H1 (cell line): ENCODE data around the gene MIF4GD. TPM values are rescaled to one million over a fixed set of nuclear protein-coding genes. Genes with fewer than 3 reads are reported as not detected.
"Not testable (repeated sequence)": the region's sequence is repeated elsewhere in the genome, so short reads cannot be mapped to it uniquely, and the experiment has no call there.

Experiments
- CTCF ChIA-PET: fragments of 300-600 bp; sonication (Branson Sonifier 250); formaldehyde crosslinking; loops from one replicate; lab custom pipeline; 2021; ENCODE audit not compliant: partially characterized antibody; lab: Charles Lee
- POLR2A ChIA-PET: fragments of 300-600 bp; sonication (Branson Sonifier 250); formaldehyde crosslinking; loops from one replicate; lab custom pipeline; 2021; ENCODE audit warnings: inconsistent platforms; ENCODE audit not compliant: partially characterized antibody; lab: Charles Lee
- DNase-seq, 2 experiments: peaks; one replicate each; pipeline versions ENCODE4 v3.0.0 to v3.0.0-alpha.2; 2010 to 2022; ENCODE audit warnings: low spot score in 2 of 2, low read depth in 1 of 2, mixed read lengths in 1 of 2
- FAIRE-seq: peaks from 2 replicates; lab custom pipeline; 2011; peaks lifted over from hg19 to GRCh38; lab: Jason Lieb, UNC
- H2AFZ ChIP-seq: 2 replicates; pipeline ENCODE4 v1.8.1; 2012; ENCODE audit warnings: low read length, inconsistent platforms
- H2AK5ac ChIP-seq: 2 replicates; pipeline ENCODE4 v1.6.1; 2013; ENCODE audit warnings: low read depth, low read length
- H2BK120ac ChIP-seq: replicated peaks from 2 replicates; pipeline ENCODE3; 2013; ENCODE audit warnings: low read depth, low read length, inconsistent platforms
- H2BK12ac ChIP-seq: 2 replicates; pipeline ENCODE4 v1.6.1; 2013; ENCODE audit warnings: low read depth, low read length
- H2BK15ac ChIP-seq: 2 replicates; pipeline ENCODE4 v1.6.1; 2013; ENCODE audit warnings: low read length
- H2BK20ac ChIP-seq: 2 replicates; pipeline ENCODE4 v1.6.1; 2013; ENCODE audit warnings: low read length
- H2BK5ac ChIP-seq: 2 replicates; pipeline ENCODE4 v1.6.1; 2013; ENCODE audit warnings: low read depth, low read length
- H3K14ac ChIP-seq: 2 replicates; pipeline ENCODE4 v1.6.1; 2013; ENCODE audit warnings: inconsistent platforms; ENCODE audit not compliant: insufficient read length
- H3K18ac ChIP-seq: 2 replicates; pipeline ENCODE4 v1.6.1; 2013; ENCODE audit warnings: low read length; ENCODE audit errors: extremely low read depth
- H3K23ac ChIP-seq: 2 replicates; pipeline ENCODE4 v1.6.1; 2013; ENCODE audit warnings: inconsistent platforms; ENCODE audit not compliant: insufficient read length
- H3K23me2 ChIP-seq: 2 replicates; pipeline ENCODE4 v1.6.1; 2013; ENCODE audit warnings: low read depth, low read length
- H3K27ac ChIP-seq: 2 replicates; pipeline ENCODE4 v1.6.1; 2011; ENCODE audit warnings: low read depth, low read length, inconsistent platforms
- H3K27me3 ChIP-seq, 4 experiments: replicated peaks in 1 of 4; 1 replicate in 1 of 4; 2 replicates in 3 of 4; pipeline versions ENCODE4 v1.6.1 to v1.8.1; 2011 to 2013; ENCODE audit warnings: low read length in 3 of 4, mild to moderate bottlenecking in 3 of 4, inconsistent platforms in 2 of 4, mixed read lengths in 2 of 4, moderate library complexity in 1 of 4; ENCODE audit not compliant: control insufficient read depth in 3 of 4, insufficient read depth in 3 of 4; ENCODE audit errors: extremely low read depth in 1 of 4
- H3K36me3 ChIP-seq, 4 experiments: 2 replicates each; pipeline versions ENCODE4 v1.6.1 to v1.8.1; 2011 to 2013; ENCODE audit warnings: mild to moderate bottlenecking in 4 of 4, low read length in 3 of 4, moderate library complexity in 2 of 4, control low read depth in 1 of 4, inconsistent platforms in 1 of 4; ENCODE audit not compliant: insufficient read depth in 4 of 4, control insufficient read depth in 2 of 4
- H3K4ac ChIP-seq: replicated peaks from 2 replicates; pipeline ENCODE3; 2013; ENCODE audit warnings: low read length, low read depth, mixed read lengths, inconsistent platforms; ENCODE audit not compliant: insufficient read length
- H3K4me1 ChIP-seq, 4 experiments: replicated peaks in 1 of 4; 1 replicate in 1 of 4; 2 replicates in 3 of 4; pipeline versions ENCODE4 v1.6.1 to v1.8.1; 2011 to 2013; ENCODE audit warnings: low read length in 3 of 4, inconsistent platforms in 2 of 4, mixed read lengths in 1 of 4; ENCODE audit not compliant: insufficient read depth in 4 of 4, control insufficient read depth in 3 of 4
- H3K4me2 ChIP-seq, 2 experiments: 2 replicates each; pipeline versions ENCODE4 v1.6.1 to v1.8.1; 2011 to 2013; ENCODE audit warnings: low read depth in 2 of 2, low read length in 2 of 2, control low read depth in 1 of 2, inconsistent platforms in 1 of 2, mild to moderate bottlenecking in 1 of 2; ENCODE audit not compliant: insufficient read depth in 1 of 2
- H3K4me3 ChIP-seq, 4 experiments: fragments of 200-600, 300-600 bp in 1 of 4; sonication (generic), shearing (Covaris generic), sonication (Bioruptor Twin) in 1 of 4; 2 replicates each; pipeline versions ENCODE4 v1.5.1 to v1.8.1; 2011 to 2016; ENCODE audit warnings: low read length in 4 of 4, low read depth in 3 of 4, control low read depth in 2 of 4, inconsistent platforms in 2 of 4, mild to moderate bottlenecking in 2 of 4, mixed read lengths in 1 of 4, moderate library complexity in 1 of 4; ENCODE audit not compliant: insufficient read depth in 2 of 4; ENCODE audit errors: extremely low read depth in 1 of 4
- H3K56ac ChIP-seq: replicated peaks from 2 replicates; pipeline ENCODE3; 2013; ENCODE audit warnings: low read depth, mild to moderate bottlenecking, mixed read lengths, low read length, inconsistent platforms; ENCODE audit not compliant: insufficient read length
- H3K79me1 ChIP-seq: 2 replicates; pipeline ENCODE4 v1.6.1; 2013; ENCODE audit warnings: low read depth, low read length, control low read depth
- H3K79me2 ChIP-seq, 2 experiments: 2 replicates each; pipeline versions ENCODE4 v1.6.1 to v1.8.1; 2012 to 2013; ENCODE audit warnings: low read length in 2 of 2, mild to moderate bottlenecking in 2 of 2, inconsistent platforms in 1 of 2; ENCODE audit not compliant: insufficient read depth in 2 of 2, control insufficient read depth in 1 of 2
- H3K9ac ChIP-seq, 4 experiments: replicated peaks in 1 of 4; 1 replicate in 1 of 4; 2 replicates in 3 of 4; pipeline versions ENCODE4 v1.6.1 to v1.8.1; 2011 to 2013; ENCODE audit warnings: low read depth in 3 of 4, low read length in 3 of 4, control low read depth in 2 of 4, mild to moderate bottlenecking in 2 of 4, moderate library complexity in 2 of 4, inconsistent platforms in 1 of 4; ENCODE audit errors: extremely low read depth in 1 of 4
- H3K9me3 ChIP-seq, 2 experiments: 2 replicates each; pipeline versions ENCODE4 v1.6.1 to v1.8.1; 2012 to 2013; ENCODE audit warnings: mild to moderate bottlenecking in 2 of 2, moderate library complexity in 2 of 2, control low read depth in 1 of 2, inconsistent platforms in 1 of 2, low read depth in 1 of 2, low read length in 1 of 2, mixed read lengths in 1 of 2; ENCODE audit not compliant: insufficient read depth in 2 of 2
- H4K20me1 ChIP-seq, 2 experiments: replicated peaks in 1 of 2; 2 replicates each; pipeline versions ENCODE3 to v1.8.1; 2011 to 2013; ENCODE audit warnings: inconsistent platforms in 2 of 2, low read length in 2 of 2, mild to moderate bottlenecking in 1 of 2; ENCODE audit not compliant: insufficient read depth in 2 of 2, control insufficient read depth in 1 of 2
- H4K5ac ChIP-seq: 2 replicates; pipeline ENCODE4 v1.6.1; 2013; ENCODE audit warnings: low read length, low read depth, mixed read lengths, inconsistent platforms; ENCODE audit not compliant: insufficient read length
- H4K8ac ChIP-seq: 2 replicates; pipeline ENCODE4 v1.8.0; 2013; ENCODE audit warnings: mild to moderate bottlenecking, moderate library complexity, low read length, inconsistent platforms; ENCODE audit not compliant: insufficient read depth; ENCODE audit errors: extremely low read depth
- H4K91ac ChIP-seq: replicated peaks from 2 replicates; pipeline ENCODE3; 2013; ENCODE audit warnings: low read length, mixed read lengths, inconsistent platforms; ENCODE audit not compliant: insufficient read length
- WGBS, 2 experiments: shearing (Covaris generic) in 1 of 2; methylation state at CpG; one replicate each; pipeline versions ENCODE4 v1.1.6 to v1.1.7; 2013 to 2015; ENCODE audit warnings: low lambda C conversion rate in 2 of 2, mixed read lengths in 2 of 2, inconsistent platforms in 1 of 2, low coverage in 1 of 2, missing lambda C conversion rate in 1 of 2; ENCODE audit not compliant: insufficient replicate concordance in 2 of 2, insufficient coverage in 1 of 2, insufficient read length in 1 of 2; ENCODE audit errors: extremely low coverage in 1 of 2, missing lambda C conversion rate in 1 of 2; 5-methylcytosine and 5-hydroxymethylcytosine counted together
- polyA plus RNA-seq, 7 experiments: library from polyadenylated mRNA; depleted of rRNA in 3 of 7; stranded (reverse) in 5 of 7; unstranded in 2 of 7; fragments of >200 nt in 5 of 7; fragments of 200-250 nt in 2 of 7; gene quantifications; 1 replicate in 5 of 7; 2 replicates in 1 of 7; 4 replicates in 1 of 7; pipeline versions ENCODE4 v1.2.1 to v1.2.3, GENCODE V29; 2011 to 2013; ENCODE audit warnings: missing spikeins in 2 of 7, mixed read lengths in 2 of 7
- total RNA-seq: library from RNA; stranded (reverse); fragmentation: NEBNext Ultra II Directional; extraction: Animal tissue kit (Norgen Biotek cat#: 25700); gene quantifications from 2 replicates; pipeline ENCODE4 v1.2.1, GENCODE V29; 2021

The MIF4GD gene
- total and polyA plus RNA-seq, 2 of the 8 experiments (the other 6 are each of a cell fraction or from before 2014, with no cell fraction given), result 16.1 to 51.1 TPM

- H4K91ac ChIP-seq, H3K9me3 ChIP-seq, H4K5ac ChIP-seq, H4K20me1 ChIP-seq, FAIRE-seq, H3K36me3 ChIP-seq, H2BK120ac ChIP-seq, H2AFZ ChIP-seq, H3K4me3 ChIP-seq, H2BK5ac ChIP-seq, H3K27me3 ChIP-seq, H2BK12ac ChIP-seq, POLR2A ChIA-PET, H3K4ac ChIP-seq, H2BK20ac ChIP-seq, CTCF ChIA-PET, H3K23ac ChIP-seq, H3K27ac ChIP-seq, H3K23me2 ChIP-seq, H3K14ac ChIP-seq, H4K8ac ChIP-seq, H3K56ac ChIP-seq, H3K4me1 ChIP-seq, DNase-seq, H3K4me2 ChIP-seq, H3K18ac ChIP-seq, H2BK15ac ChIP-seq, H3K9ac ChIP-seq, H2AK5ac ChIP-seq: not testable (repeated sequence)
- H3K79me1 ChIP-seq, result peaks cover 12% of the 10 kb centered on the region
- H3K79me2 ChIP-seq, result peaks cover 12 to 40% of the 10 kb centered on the region in 2 experiments
- 89% methylated on average over 2 of the region's 2 CpGs; no CpG with 5 or more reads in 1 of the 2 experiments for WGBS, 2 experiments
These were observed 13.8 kb downstream of the MIF4GD start for GRCh38 chr17:75257228-75257627.
